Liver (tissue), 9 donors: Measurements from ENCODE around the gene MIDN. TPM values are rescaled to one million over a fixed set of nuclear protein-coding genes. Genes with fewer than 3 reads are reported as not detected.

Source experiments
- DNase-seq: peaks from one replicate; pipeline ENCODE4 v3.0.0-alpha.2; 2017; ENCODE audit warnings: low spot score
- H3K27ac ChIP-seq, 2 donors: one replicate each; pipeline ENCODE4 v1.7.0; 2013; ENCODE audit warnings: inconsistent platforms in 2 of 2, low read length in 2 of 2, control low read depth in 1 of 2, low read depth in 1 of 2, mild to moderate bottlenecking in 1 of 2
- H3K27me3 ChIP-seq, 4 donors: one replicate each; pipeline versions ENCODE4 v1.6.1 to v1.7.0; 2013; ENCODE audit warnings: low read length in 3 of 4, inconsistent platforms in 1 of 4, mild to moderate bottlenecking in 1 of 4, moderate library complexity in 1 of 4; ENCODE audit not compliant: control insufficient read depth in 4 of 4, insufficient read depth in 4 of 4
- H3K36me3 ChIP-seq, 4 donors: one replicate each; pipeline versions ENCODE4 v1.6.1 to v1.7.0; 2013; ENCODE audit warnings: low read length in 3 of 4, mild to moderate bottlenecking in 3 of 4, low read depth in 1 of 4, moderate library complexity in 1 of 4; ENCODE audit not compliant: control insufficient read depth in 4 of 4, insufficient read depth in 3 of 4
- H3K4me1 ChIP-seq, 4 donors: one replicate each; pipeline versions ENCODE4 v1.6.1 to v1.7.0; 2013; ENCODE audit warnings: low read length in 3 of 4, mild to moderate bottlenecking in 3 of 4, moderate library complexity in 1 of 4; ENCODE audit not compliant: control insufficient read depth in 4 of 4, insufficient read depth in 4 of 4
- H3K4me3 ChIP-seq, 3 donors: one replicate each; pipeline versions ENCODE4 v1.6.1 to v1.7.0; 2013; ENCODE audit warnings: low read length in 3 of 3, control low read depth in 1 of 3, low read depth in 1 of 3, mild to moderate bottlenecking in 1 of 3
- H3K9ac ChIP-seq, 2 donors: one replicate each; pipeline ENCODE4 v1.7.0; 2013; ENCODE audit warnings: low read length in 2 of 2, mild to moderate bottlenecking in 2 of 2, moderate library complexity in 2 of 2, control low read depth in 1 of 2, low read depth in 1 of 2
- H3K9me3 ChIP-seq, 4 donors: one replicate each; pipeline versions ENCODE4 v1.6.1 to v1.7.0; 2013; ENCODE audit warnings: low read length in 3 of 4; ENCODE audit not compliant: control insufficient read depth in 4 of 4
- EGR1 ChIP-seq, 2 donors: IDR thresholded peaks; 2 replicates each; pipeline ENCODE4 v1.6.1; 2016 to 2018; ENCODE audit warnings: antibody characterized with exemption in 2 of 2, low read depth in 2 of 2
- FOXA1 ChIP-seq: IDR thresholded peaks from 2 replicates; pipeline ENCODE4 v1.6.1; 2016; ENCODE audit warnings: antibody characterized with exemption
- FOXA2 ChIP-seq: IDR thresholded peaks from 2 replicates; pipeline ENCODE4 v1.6.1; 2016; ENCODE audit warnings: antibody characterized with exemption
- GABPA ChIP-seq, 2 donors: IDR thresholded peaks in 1 of 2; conservative IDR thresholded peaks in 1 of 2; 2 replicates each; pipeline ENCODE4 v1.6.1; 2016; ENCODE audit warnings: antibody characterized with exemption in 2 of 2, mild to moderate bottlenecking in 1 of 2, moderate library complexity in 1 of 2
- HNF4G ChIP-seq: IDR thresholded peaks from 2 replicates; pipeline ENCODE4 v1.6.1; 2016; ENCODE audit warnings: antibody characterized with exemption
- JUND ChIP-seq, 2 donors: IDR thresholded peaks; 2 replicates each; pipeline ENCODE4 v1.6.1; 2016; ENCODE audit warnings: antibody characterized with exemption in 2 of 2
- NR2F2 ChIP-seq: IDR thresholded peaks from 2 replicates; pipeline ENCODE4 v1.6.1; 2016; ENCODE audit warnings: antibody characterized with exemption
- RAD21 ChIP-seq, 2 donors: IDR thresholded peaks; 2 replicates each; pipeline ENCODE4 v1.6.1; 2016; ENCODE audit warnings: antibody characterized with exemption in 2 of 2, mild to moderate bottlenecking in 2 of 2
- SP1 ChIP-seq: IDR thresholded peaks from 2 replicates; pipeline ENCODE4 v1.6.1; 2018; ENCODE audit warnings: antibody characterized with exemption, mild to moderate bottlenecking
- TAF1 ChIP-seq: conservative IDR thresholded peaks from 2 replicates; pipeline ENCODE4 v1.6.1; 2016; ENCODE audit warnings: antibody characterized with exemption, mild to moderate bottlenecking
- YY1 ChIP-seq: IDR thresholded peaks from 2 replicates; pipeline ENCODE4 v1.6.1; 2016; ENCODE audit warnings: antibody characterized with exemption, mild to moderate bottlenecking
- WGBS: extraction: QIAGEN DNeasy Blood & Tissue Kit; methylation state at CpG from one replicate; pipeline ENCODE4 v1.1.7; 2013; 5-methylcytosine and 5-hydroxymethylcytosine counted together
- polyA plus RNA-seq, 2 donors: library from polyadenylated mRNA; stranded (reverse) in 1 of 2; unstranded in 1 of 2; fragments of 200-250 nt in 1 of 2; fragments of >200 nt in 1 of 2; fragmentation: Nextera tagmentation in 1 of 2; extraction: Ambion mirVana in 1 of 2; gene quantifications; one replicate each; pipeline versions ENCODE4 v1.2.1 to v1.2.3, GENCODE V29; 2013 to 2015
- total RNA-seq, 2 donors: library from RNA; depleted of rRNA; stranded (reverse); fragments of >200 nt; gene quantifications; one replicate each; pipeline ENCODE4 v1.2.3, GENCODE V29; 2014
- TF ChIP-seq, protein P1 (sequence below): fragments of 150-350 bp; IDR thresholded peaks from 2 replicates; pipeline ENCODE4 v1.5.1; 2017; ENCODE audit warnings: improper control_type of control experiment, low read depth, low read length; ENCODE audit not compliant: missing input control
- TF ChIP-seq, protein P2 (sequence below): IDR thresholded peaks from 2 replicates; pipeline ENCODE4 v1.6.1; 2016; ENCODE audit warnings: antibody characterized with exemption
- TF ChIP-seq, protein P3 (sequence below): IDR thresholded peaks from 2 replicates; pipeline ENCODE4 v1.6.1; 2016; ENCODE audit warnings: antibody characterized with exemption
- TF ChIP-seq, protein P4 (sequence below): IDR thresholded peaks from 2 replicates; pipeline ENCODE4 v1.6.1; 2016; ENCODE audit warnings: antibody characterized with exemption, mild to moderate bottlenecking
- donor health status: healthy.
- donor health status: healthy.
- donor health status: healthy.
- donor health status: healthy.
- donor health status: healthy.

The MIDN gene
- total and polyA plus RNA-seq, 4 donors: 2.9 to 22.9 (median 11.8) TPM

DNA sequence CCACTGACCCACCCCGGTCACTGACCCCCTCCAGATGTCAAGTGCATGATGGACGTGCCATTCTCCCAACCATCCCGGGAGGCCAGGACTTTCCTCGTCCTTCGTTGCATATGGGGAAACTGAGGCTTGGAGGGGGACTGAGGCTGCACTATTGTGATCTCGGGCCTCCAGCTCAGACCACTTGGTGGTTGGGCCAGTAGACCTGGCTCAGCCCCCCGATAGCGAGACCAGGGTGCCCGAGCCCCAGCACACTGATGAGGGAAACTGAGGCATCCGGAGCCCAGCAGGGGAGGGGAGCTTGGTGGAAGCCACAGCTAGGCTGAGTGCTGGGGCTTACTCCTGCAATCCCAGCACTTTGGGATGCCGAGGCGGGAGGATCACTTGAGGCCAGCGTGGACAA, 47.7 kb downstream of the MIDN start:
- TF ChIP-seq HNF4G (no peak), FOXA1 (no peak)
- TF ChIP-seq, protein P1, sequence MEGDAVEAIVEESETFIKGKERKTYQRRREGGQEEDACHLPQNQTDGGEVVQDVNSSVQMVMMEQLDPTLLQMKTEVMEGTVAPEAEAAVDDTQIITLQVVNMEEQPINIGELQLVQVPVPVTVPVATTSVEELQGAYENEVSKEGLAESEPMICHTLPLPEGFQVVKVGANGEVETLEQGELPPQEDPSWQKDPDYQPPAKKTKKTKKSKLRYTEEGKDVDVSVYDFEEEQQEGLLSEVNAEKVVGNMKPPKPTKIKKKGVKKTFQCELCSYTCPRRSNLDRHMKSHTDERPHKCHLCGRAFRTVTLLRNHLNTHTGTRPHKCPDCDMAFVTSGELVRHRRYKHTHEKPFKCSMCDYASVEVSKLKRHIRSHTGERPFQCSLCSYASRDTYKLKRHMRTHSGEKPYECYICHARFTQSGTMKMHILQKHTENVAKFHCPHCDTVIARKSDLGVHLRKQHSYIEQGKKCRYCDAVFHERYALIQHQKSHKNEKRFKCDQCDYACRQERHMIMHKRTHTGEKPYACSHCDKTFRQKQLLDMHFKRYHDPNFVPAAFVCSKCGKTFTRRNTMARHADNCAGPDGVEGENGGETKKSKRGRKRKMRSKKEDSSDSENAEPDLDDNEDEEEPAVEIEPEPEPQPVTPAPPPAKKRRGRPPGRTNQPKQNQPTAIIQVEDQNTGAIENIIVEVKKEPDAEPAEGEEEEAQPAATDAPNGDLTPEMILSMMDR: no peak
- TF ChIP-seq, protein P2, sequence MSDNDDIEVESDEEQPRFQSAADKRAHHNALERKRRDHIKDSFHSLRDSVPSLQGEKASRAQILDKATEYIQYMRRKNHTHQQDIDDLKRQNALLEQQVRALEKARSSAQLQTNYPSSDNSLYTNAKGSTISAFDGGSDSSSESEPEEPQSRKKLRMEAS: no peak
- H3K4me1 ChIP-seq: peaks cover 12 to 33% (median 22%) of the 10 kb centered on the region in 4 donors
- H3K9me3 ChIP-seq: no peaks in the 10 kb centered on the region
- H3K4me3 ChIP-seq: no peak overlapping the region
- 89% methylated on average over 13 of the region's 13 CpGs for WGBS
- no peaks in the 10 kb centered on the region for H3K27me3 ChIP-seq
- no peak overlapping the region for H3K9ac ChIP-seq
- H3K36me3 ChIP-seq: peaks cover 0 to 5% (median 0%) of the 10 kb centered on the region in 4 donors
- DNase-seq: no peak
- no peak overlapping the region for H3K27ac ChIP-seq

DNA sequence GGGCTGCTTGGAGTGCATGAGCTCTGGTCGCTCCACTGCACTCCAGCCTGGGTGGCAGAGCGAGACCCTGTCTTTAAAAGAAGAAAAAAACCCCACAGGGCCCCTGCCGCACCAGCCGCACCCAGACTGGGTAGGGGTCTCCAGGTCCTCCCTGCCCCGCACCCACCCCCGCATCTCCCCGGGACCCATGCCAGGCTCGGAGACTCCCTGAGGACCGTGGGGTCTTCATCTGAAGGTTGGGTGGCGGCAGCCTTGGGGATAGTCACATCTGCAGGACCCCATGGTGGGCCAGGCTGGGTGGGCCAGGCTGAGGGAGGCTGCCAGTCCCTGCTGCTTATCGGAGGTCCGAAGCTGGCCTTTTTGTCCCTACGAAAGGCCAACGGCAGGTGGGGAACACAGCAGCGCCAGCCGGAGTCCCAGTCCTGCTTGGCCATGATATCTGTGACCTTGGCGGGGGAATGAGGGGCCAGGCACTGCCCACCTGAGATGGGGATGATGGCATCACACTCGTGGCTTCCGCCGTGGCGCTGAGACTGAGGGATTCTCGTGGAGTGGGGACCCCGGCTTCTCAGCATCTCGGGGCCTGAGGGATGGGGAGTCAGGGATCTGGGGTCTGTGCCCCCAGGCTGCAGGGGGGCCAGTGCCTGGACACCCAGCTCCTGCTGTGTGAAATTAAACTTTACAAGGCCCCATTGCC, 48.3 kb downstream of the MIDN start:
- no peaks in the 10 kb centered on the region for H3K9me3 ChIP-seq
- H3K4me3 ChIP-seq: no peak overlapping the region
- peaks cover 0 to 5% (median 0%) of the 10 kb centered on the region in 4 donors for H3K36me3 ChIP-seq
- H3K9ac ChIP-seq: no peak overlapping the region
- WGBS: 91% methylated on average over 24 of the region's 24 CpGs
- no peaks in the 10 kb centered on the region for H3K27me3 ChIP-seq
- TF ChIP-seq HNF4G (no peak), YY1 (no peak), GABPA (IDR thresholded peaks at IDR 0.05 in 1 of 2, conservative IDR thresholded peaks at IDR 0.05 in 1 of 2) (no peak), JUND (IDR thresholded peaks at IDR 0.05) (no peak), RAD21 (IDR thresholded peaks at IDR 0.05) (no peak), FOXA2 (no peak), SP1 (no peak), TAF1 (no peak), FOXA1 (no peak), NR2F2 (no peak), EGR1 (IDR thresholded peaks at IDR 0.05; ENCODE audit: low read depth in 2 of 2) (no peak)
- TF ChIP-seq, protein P3, sequence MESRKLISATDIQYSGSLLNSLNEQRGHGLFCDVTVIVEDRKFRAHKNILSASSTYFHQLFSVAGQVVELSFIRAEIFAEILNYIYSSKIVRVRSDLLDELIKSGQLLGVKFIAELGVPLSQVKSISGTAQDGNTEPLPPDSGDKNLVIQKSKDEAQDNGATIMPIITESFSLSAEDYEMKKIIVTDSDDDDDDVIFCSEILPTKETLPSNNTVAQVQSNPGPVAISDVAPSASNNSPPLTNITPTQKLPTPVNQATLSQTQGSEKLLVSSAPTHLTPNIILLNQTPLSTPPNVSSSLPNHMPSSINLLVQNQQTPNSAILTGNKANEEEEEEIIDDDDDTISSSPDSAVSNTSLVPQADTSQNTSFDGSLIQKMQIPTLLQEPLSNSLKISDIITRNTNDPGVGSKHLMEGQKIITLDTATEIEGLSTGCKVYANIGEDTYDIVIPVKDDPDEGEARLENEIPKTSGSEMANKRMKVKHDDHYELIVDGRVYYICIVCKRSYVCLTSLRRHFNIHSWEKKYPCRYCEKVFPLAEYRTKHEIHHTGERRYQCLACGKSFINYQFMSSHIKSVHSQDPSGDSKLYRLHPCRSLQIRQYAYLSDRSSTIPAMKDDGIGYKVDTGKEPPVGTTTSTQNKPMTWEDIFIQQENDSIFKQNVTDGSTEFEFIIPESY: no peak
- TF ChIP-seq, protein P2: no peak
- TF ChIP-seq, protein P1: no peak
- TF ChIP-seq, protein P4, sequence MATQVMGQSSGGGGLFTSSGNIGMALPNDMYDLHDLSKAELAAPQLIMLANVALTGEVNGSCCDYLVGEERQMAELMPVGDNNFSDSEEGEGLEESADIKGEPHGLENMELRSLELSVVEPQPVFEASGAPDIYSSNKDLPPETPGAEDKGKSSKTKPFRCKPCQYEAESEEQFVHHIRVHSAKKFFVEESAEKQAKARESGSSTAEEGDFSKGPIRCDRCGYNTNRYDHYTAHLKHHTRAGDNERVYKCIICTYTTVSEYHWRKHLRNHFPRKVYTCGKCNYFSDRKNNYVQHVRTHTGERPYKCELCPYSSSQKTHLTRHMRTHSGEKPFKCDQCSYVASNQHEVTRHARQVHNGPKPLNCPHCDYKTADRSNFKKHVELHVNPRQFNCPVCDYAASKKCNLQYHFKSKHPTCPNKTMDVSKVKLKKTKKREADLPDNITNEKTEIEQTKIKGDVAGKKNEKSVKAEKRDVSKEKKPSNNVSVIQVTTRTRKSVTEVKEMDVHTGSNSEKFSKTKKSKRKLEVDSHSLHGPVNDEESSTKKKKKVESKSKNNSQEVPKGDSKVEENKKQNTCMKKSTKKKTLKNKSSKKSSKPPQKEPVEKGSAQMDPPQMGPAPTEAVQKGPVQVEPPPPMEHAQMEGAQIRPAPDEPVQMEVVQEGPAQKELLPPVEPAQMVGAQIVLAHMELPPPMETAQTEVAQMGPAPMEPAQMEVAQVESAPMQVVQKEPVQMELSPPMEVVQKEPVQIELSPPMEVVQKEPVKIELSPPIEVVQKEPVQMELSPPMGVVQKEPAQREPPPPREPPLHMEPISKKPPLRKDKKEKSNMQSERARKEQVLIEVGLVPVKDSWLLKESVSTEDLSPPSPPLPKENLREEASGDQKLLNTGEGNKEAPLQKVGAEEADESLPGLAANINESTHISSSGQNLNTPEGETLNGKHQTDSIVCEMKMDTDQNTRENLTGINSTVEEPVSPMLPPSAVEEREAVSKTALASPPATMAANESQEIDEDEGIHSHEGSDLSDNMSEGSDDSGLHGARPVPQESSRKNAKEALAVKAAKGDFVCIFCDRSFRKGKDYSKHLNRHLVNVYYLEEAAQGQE: no peak
- H3K4me1 ChIP-seq: peaks cover 8 to 27% (median 15%) of the 10 kb centered on the region in 4 donors
- no peak overlapping the region for H3K27ac ChIP-seq
- DNase-seq: no peak
